ENCODE data around the gene PCSK5. TPM values are rescaled to one million over a fixed set of nuclear protein-coding genes. Genes with fewer than 3 reads are reported as not detected.

The PCSK5 gene
- total RNA-seq, 1 experiment from 2014 or later: 0.17 TPM

GRCh38 chr9:76401580-76402354, 511.3 kb downstream of the PCSK5 start:
- POLR2A ChIA-PET (ENCODE audit: low non-redundant PET): no interaction called here

GRCh38 chr9:76403352-76403751, 512.9 kb downstream of the PCSK5 start:
- Histone ChIP-seq H3K4me3 (ENCODE audit: low read depth, low read length, poor library complexity, severe bottlenecking) (peak overlapping the region; percentile 3), H3K27ac (ENCODE audit: low read depth, low read length, poor library complexity, severe bottlenecking) (no peak overlapping the region), H3K36me3 (ENCODE audit: insufficient read depth, low read length, poor library complexity, severe bottlenecking) (no peaks in the 10 kb centered on the region), H3K27me3 (replicated peaks; ENCODE audit: insufficient read depth, low read depth, low read length, poor library complexity) (no peaks in the 10 kb centered on the region), H3K4me1 (ENCODE audit: insufficient read depth, low read length, poor library complexity, severe bottlenecking) (no peaks in the 10 kb centered on the region), H3K9me3 (ENCODE audit: low read depth, low read length, poor library complexity, severe bottlenecking) (no peaks in the 10 kb centered on the region)
- TF ChIP-seq EZH2 (IDR thresholded peaks at IDR 0.05; ENCODE audit: borderline replicate concordance, low read depth, low read length, poor library complexity, severe bottlenecking) (no peak), CTCF (conservative IDR thresholded peaks at IDR 0.05; ENCODE audit: low read depth, low read length) (peak; percentile 57)
- CTCF ChIA-PET: no interaction called here
- no TSS peak for BruUV-seq (replicated peaks)
- POLR2A ChIA-PET (ENCODE audit: low non-redundant PET): no interaction called here
- DNase-seq (ENCODE audit: low spot score): peak; percentile 70
- intact Hi-C loops (cut with micrococcal nuclease; ENCODE audit: unreplicated experiment): loop anchor here (2.0 to 5.0 kb wide), 3 partner anchors 49 to 301 kb away; no protein-coding TSS in a partner anchor

More at GRCh38 chr9:76401580-76402354, 511.3 kb downstream of the PCSK5 start:
- no TSS peak for BruUV-seq (replicated peaks)
- no peak for DNase-seq (ENCODE audit: low spot score)
- intact Hi-C loops (cut with micrococcal nuclease; ENCODE audit: unreplicated experiment): loop anchor here (2.0 to 5.0 kb wide), 3 partner anchors 51 to 303 kb away; no protein-coding TSS in a partner anchor
- Histone ChIP-seq H3K4me3 (ENCODE audit: low read depth, low read length, poor library complexity, severe bottlenecking) (no peak overlapping the region), H3K9me3 (ENCODE audit: low read depth, low read length, poor library complexity, severe bottlenecking) (no peaks in the 10 kb centered on the region), H3K36me3 (ENCODE audit: insufficient read depth, low read length, poor library complexity, severe bottlenecking) (no peaks in the 10 kb centered on the region), H3K27me3 (replicated peaks; ENCODE audit: insufficient read depth, low read depth, low read length, poor library complexity) (no peaks in the 10 kb centered on the region), H3K4me1 (ENCODE audit: insufficient read depth, low read length, poor library complexity, severe bottlenecking) (no peaks in the 10 kb centered on the region), H3K27ac (ENCODE audit: low read depth, low read length, poor library complexity, severe bottlenecking) (no peak overlapping the region)
- TF ChIP-seq CTCF (conservative IDR thresholded peaks at IDR 0.05; ENCODE audit: low read depth, low read length): no peak
- TF ChIP-seq EZH2 (IDR thresholded peaks at IDR 0.05; ENCODE audit: borderline replicate concordance, low read depth, low read length, poor library complexity, severe bottlenecking): no peak
- CTCF ChIA-PET: interaction anchor here (1.2 kb wide), 1 partner anchor 18 kb away, joined by 3 read pairs; no protein-coding TSS in a partner anchor

GRCh38 chr9:76404401-76404800, 513.9 kb downstream of the PCSK5 start:
- no peak for DNase-seq (ENCODE audit: low spot score)
- CTCF ChIA-PET: no interaction called here
- H3K27ac ChIP-seq (ENCODE audit: low read depth, low read length, poor library complexity, severe bottlenecking): no peak overlapping the region
- no peaks in the 10 kb centered on the region for H3K27me3 ChIP-seq (replicated peaks; ENCODE audit: insufficient read depth, low read depth, low read length, poor library complexity)
- H3K4me1 ChIP-seq (ENCODE audit: insufficient read depth, low read length, poor library complexity, severe bottlenecking): no peaks in the 10 kb centered on the region
- no peaks in the 10 kb centered on the region for H3K9me3 ChIP-seq (ENCODE audit: low read depth, low read length, poor library complexity, severe bottlenecking)
- H3K4me3 ChIP-seq (ENCODE audit: low read depth, low read length, poor library complexity, severe bottlenecking): no peak overlapping the region
- POLR2A ChIA-PET (ENCODE audit: low non-redundant PET): no interaction called here
- TF ChIP-seq CTCF (conservative IDR thresholded peaks at IDR 0.05; ENCODE audit: low read depth, low read length) (no peak), EZH2 (IDR thresholded peaks at IDR 0.05; ENCODE audit: borderline replicate concordance, low read depth, low read length, poor library complexity, severe bottlenecking) (no peak)
- BruUV-seq (replicated peaks): no TSS peak
- no peaks in the 10 kb centered on the region for H3K36me3 ChIP-seq (ENCODE audit: insufficient read depth, low read length, poor library complexity, severe bottlenecking)
- intact Hi-C loops (cut with micrococcal nuclease; ENCODE audit: unreplicated experiment): loop anchor here (5.0 kb wide), 2 partner anchors 48 to 253 kb away; no protein-coding TSS in a partner anchor

Measured in A673 (cell line).